Gastrocnemius medialis (tissue), 4 donors: Measurements from ENCODE around the gene CPED1. TPM values are rescaled to one million over a fixed set of nuclear protein-coding genes. Genes with fewer than 3 reads are reported as not detected.

Source experiments
- ATAC-seq, 2 donors: fragments of 150-250 bp; one replicate each; pipeline ENCODE4 v1.9.1; 2016
- DNase-seq, 2 donors: peaks; one replicate each; pipeline ENCODE4 v3.0.0-alpha.2; 2019
- H3K27ac ChIP-seq, 4 donors: fragments of 200-600 bp; sonication (generic); 1 replicate in 1 of 4; 2 replicates in 3 of 4; pipeline ENCODE4 v1.5.1; 2016 to 2018; ENCODE audit warnings: mild to moderate bottlenecking in 2 of 4, moderate library complexity in 1 of 4
- H3K27me3 ChIP-seq, 3 donors: fragments of 200-600 bp; sonication (generic) in 2 of 3; 1 replicate in 1 of 3; 2 replicates in 2 of 3; pipeline versions ENCODE4 v1.5.1 to v1.6.0; 2016 to 2019; ENCODE audit warnings: mild to moderate bottlenecking in 1 of 3, moderate library complexity in 1 of 3
- H3K36me3 ChIP-seq, 2 donors: fragments of 200-600 bp; sonication (generic) in 1 of 2; one replicate each; pipeline ENCODE4 v1.5.1; 2017 to 2018
- H3K4me1 ChIP-seq, 2 donors: fragments of 200-600 bp; sonication (generic) in 1 of 2; one replicate each; pipeline ENCODE4 v1.5.1; 2016 to 2017; ENCODE audit warnings: mild to moderate bottlenecking in 2 of 2
- H3K4me3 ChIP-seq, 4 donors: fragments of 200-600 bp; sonication (generic) in 3 of 4; 1 replicate in 1 of 4; 2 replicates in 3 of 4; pipeline ENCODE4 v1.5.1; 2016 to 2019; ENCODE audit warnings: mild to moderate bottlenecking in 2 of 4
- H3K9me3 ChIP-seq, 3 donors: fragments of 200-600 bp; sonication (generic) in 2 of 3; 1 replicate in 1 of 3; 2 replicates in 2 of 3; pipeline ENCODE4 v1.5.1; 2016 to 2019
- POLR2A ChIP-seq, 2 donors: fragments of 450-650 bp; IDR thresholded peaks; one replicate each; pipeline ENCODE4 v1.6.1; 2017; ENCODE audit warnings: antibody characterized with exemption in 2 of 2, mild to moderate bottlenecking in 2 of 2, moderate library complexity in 2 of 2
- in situ Hi-C, 4 donors: fragments of 200-750 bp; cut with MboI; loops; one replicate each; pipeline versions ENCODE4 v1.15.0 to v1.8.0; 2017; ENCODE audit warnings: low sequenced_read_pairs in 4 of 4
- intact Hi-C: fragments of 100-400 bp; cut with DNase I; formaldehyde crosslinking; loops from one replicate; pipeline ENCODE4 v1.15.1; 2023; ENCODE audit warnings: low total_unique reads
- total RNA-seq, 4 donors: library from RNA; depleted of rRNA; stranded (reverse); fragments of >200 nt; gene quantifications; one replicate each; pipeline versions ENCODE4 v1.1.0 to v1.2.3, GENCODE V29; 2016
- TF ChIP-seq, protein P1 (sequence below), 5 experiments: fragments of 450-650 bp in 3 of 5; fragments of 200-600 bp in 2 of 5; sonication (generic) in 2 of 5; IDR thresholded peaks in 4 of 5; conservative IDR thresholded peaks in 1 of 5; 1 replicate in 4 of 5; 2 replicates in 1 of 5; pipeline ENCODE4 v1.5.1; 2016 to 2019; ENCODE audit warnings: antibody characterized with exemption in 5 of 5, mild to moderate bottlenecking in 3 of 5, moderate library complexity in 3 of 5

The CPED1 gene
- total RNA-seq, 4 donors from 2014 or later, result 4.8 to 35.5 (median 34.1) TPM

- intact Hi-C loops, result loop anchor here (10.0 kb wide), 1 partner anchor 200 kb away; no protein-coding TSS in a partner anchor
- TF ChIP-seq, protein P1, sequence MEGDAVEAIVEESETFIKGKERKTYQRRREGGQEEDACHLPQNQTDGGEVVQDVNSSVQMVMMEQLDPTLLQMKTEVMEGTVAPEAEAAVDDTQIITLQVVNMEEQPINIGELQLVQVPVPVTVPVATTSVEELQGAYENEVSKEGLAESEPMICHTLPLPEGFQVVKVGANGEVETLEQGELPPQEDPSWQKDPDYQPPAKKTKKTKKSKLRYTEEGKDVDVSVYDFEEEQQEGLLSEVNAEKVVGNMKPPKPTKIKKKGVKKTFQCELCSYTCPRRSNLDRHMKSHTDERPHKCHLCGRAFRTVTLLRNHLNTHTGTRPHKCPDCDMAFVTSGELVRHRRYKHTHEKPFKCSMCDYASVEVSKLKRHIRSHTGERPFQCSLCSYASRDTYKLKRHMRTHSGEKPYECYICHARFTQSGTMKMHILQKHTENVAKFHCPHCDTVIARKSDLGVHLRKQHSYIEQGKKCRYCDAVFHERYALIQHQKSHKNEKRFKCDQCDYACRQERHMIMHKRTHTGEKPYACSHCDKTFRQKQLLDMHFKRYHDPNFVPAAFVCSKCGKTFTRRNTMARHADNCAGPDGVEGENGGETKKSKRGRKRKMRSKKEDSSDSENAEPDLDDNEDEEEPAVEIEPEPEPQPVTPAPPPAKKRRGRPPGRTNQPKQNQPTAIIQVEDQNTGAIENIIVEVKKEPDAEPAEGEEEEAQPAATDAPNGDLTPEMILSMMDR (IDR thresholded peaks at IDR 0.05 in 4 of 5, conservative IDR thresholded peaks at IDR 0.05 in 1 of 5), result no peak
- no peak for TF ChIP-seq POLR2A (IDR thresholded peaks at IDR 0.05)
- H3K36me3 ChIP-seq, result no peaks in the 10 kb centered on the region
- H3K4me3 ChIP-seq, result peak overlapping the region in 1 of 4 donors; percentile 65
- H3K4me1 ChIP-seq, result peaks cover 65 to 76% of the 10 kb centered on the region in 2 donors
- in situ Hi-C loops, result loop anchor here in 2 of 4 donors (5.0 to 10.0 kb wide), 2 partner anchors 80 to 88 kb away; no protein-coding TSS in a partner anchor
- DNase-seq, result no peak
- no peaks in the 10 kb centered on the region for H3K27me3 ChIP-seq
- H3K27ac ChIP-seq, result peak overlapping the region; percentile 91 to 98 (median 94)
- H3K9me3 ChIP-seq, result no peaks in the 10 kb centered on the region
- no peak for ATAC-seq
Observed at GRCh38 chr7:120994512-120995410, 6.2 kb downstream of the CPED1 start.

DNA sequence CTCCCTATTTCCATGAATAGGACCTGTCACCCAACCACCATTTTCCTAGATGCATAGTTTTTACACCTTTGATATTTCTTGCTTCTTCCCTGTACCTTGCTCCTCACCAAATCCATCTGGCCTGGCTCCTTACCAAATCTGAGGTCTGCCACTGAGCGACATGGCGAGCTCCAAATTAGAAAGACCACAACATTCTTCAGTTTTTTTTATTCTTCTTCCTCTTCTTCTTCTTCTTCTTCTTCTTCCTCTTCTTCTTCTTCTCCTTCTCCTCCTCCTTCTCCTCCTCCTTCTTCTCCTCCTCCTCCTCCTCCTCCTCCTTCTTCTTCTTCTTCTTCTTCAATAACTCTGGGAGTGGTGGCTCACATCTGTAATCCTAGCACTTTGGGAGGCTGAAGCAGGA lies 7.1 kb downstream of the CPED1 start:
- ATAC-seq (no peak), DNase-seq (no peak)
- intact Hi-C loops (loop anchor here (10.0 kb wide), 1 partner anchor 199 kb away; no protein-coding TSS in a partner anchor), in situ Hi-C loops (loop anchor here in 1 of 4 donors (10.0 kb wide), 1 partner anchor 79 kb away; no protein-coding TSS in a partner anchor)
- no peaks in the 10 kb centered on the region for H3K36me3 ChIP-seq
- H3K4me3 ChIP-seq, result no peak overlapping the region
- H3K27ac ChIP-seq, result peak overlapping the region; percentile 91 to 98 (median 94)
- no peak for TF ChIP-seq POLR2A (IDR thresholded peaks at IDR 0.05)
- TF ChIP-seq, protein P1 (IDR thresholded peaks at IDR 0.05 in 4 of 5, conservative IDR thresholded peaks at IDR 0.05 in 1 of 5), result no peak
- no peaks in the 10 kb centered on the region for H3K27me3 ChIP-seq
- H3K9me3 ChIP-seq, result no peaks in the 10 kb centered on the region
- peaks cover 74 to 85% of the 10 kb centered on the region in 2 donors for H3K4me1 ChIP-seq

DNA sequence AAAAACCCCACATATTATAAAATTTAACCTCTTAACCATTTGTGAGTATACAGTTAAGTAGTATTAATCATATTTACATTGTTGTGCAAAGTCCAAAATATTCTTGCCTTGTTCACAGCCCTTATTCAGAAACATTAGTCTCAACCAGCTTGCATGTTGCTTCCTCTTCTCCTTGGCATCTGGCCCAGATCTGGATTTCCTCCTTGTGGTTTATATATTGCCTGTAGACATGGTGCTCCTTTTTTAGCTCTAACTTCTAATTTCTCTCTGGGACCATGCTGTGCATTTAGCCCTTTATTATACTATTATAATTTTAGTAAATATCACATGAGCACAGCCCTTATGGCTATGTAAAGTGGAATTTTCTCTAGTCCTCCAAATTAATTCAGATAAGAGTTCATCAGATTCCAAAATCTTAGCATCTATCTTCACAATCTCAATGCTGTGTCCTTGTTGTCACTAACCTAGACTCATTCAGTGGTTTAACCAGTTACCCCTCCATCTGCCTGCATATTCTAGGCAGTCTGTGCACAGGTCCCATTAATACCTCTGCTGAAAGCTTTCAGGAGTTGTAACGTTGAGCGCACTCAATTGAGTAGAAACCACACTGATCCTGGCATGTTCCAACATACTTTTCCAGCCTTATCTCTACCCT lies 7.9 kb downstream of the CPED1 start:
- intact Hi-C loops (loop anchor here (10.0 kb wide), 1 partner anchor 198 kb away; no protein-coding TSS in a partner anchor), in situ Hi-C loops (loop anchor here in 1 of 4 donors (10.0 kb wide), 1 partner anchor 78 kb away; no protein-coding TSS in a partner anchor)
- H3K9me3 ChIP-seq, result no peaks in the 10 kb centered on the region
- DNase-seq (peak; percentile 71 to 72), ATAC-seq (no peak)
- H3K27ac ChIP-seq, result peak overlapping the region; percentile 91 to 98 (median 94)
- H3K4me1 ChIP-seq, result peaks cover 82 to 90% of the 10 kb centered on the region in 2 donors
- H3K4me3 ChIP-seq, result no peak overlapping the region
- no peak for TF ChIP-seq POLR2A (IDR thresholded peaks at IDR 0.05)
- TF ChIP-seq, protein P1 (IDR thresholded peaks at IDR 0.05 in 4 of 5, conservative IDR thresholded peaks at IDR 0.05 in 1 of 5), result no peak
- no peaks in the 10 kb centered on the region for H3K36me3 ChIP-seq
- H3K27me3 ChIP-seq, result no peaks in the 10 kb centered on the region

DNA sequence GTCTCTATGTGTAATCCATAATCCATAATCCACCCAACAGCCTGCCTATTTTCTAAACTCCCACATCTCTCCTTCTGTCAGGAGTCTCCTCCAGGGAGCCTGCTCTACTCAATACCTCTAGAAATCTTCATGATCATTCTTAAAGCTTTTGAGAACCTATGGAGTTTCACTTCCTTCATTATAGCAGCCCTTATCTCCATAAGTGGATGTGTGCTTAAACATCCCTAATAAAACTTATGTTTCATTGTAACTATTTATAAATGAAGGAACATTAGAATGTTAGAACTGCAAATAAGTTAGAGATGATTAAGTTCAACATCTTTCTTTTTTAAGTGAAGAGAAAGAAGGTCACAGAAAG lies 8.5 kb downstream of the CPED1 start:
- Histone ChIP-seq H3K27me3 (no peaks in the 10 kb centered on the region), H3K4me3 (no peak overlapping the region), H3K9me3 (no peaks in the 10 kb centered on the region), H3K4me1 (peaks cover 84 to 90% of the 10 kb centered on the region in 2 donors), H3K27ac (peak overlapping the region; percentile 91 to 98 (median 94)), H3K36me3 (no peaks in the 10 kb centered on the region)
- no peak for ATAC-seq
- TF ChIP-seq POLR2A (IDR thresholded peaks at IDR 0.05), result no peak
- TF ChIP-seq, protein P1 (IDR thresholded peaks at IDR 0.05 in 4 of 5, conservative IDR thresholded peaks at IDR 0.05 in 1 of 5), result no peak
- no peak for DNase-seq
- in situ Hi-C loops, result loop anchor here in 1 of 4 donors (10.0 kb wide), 1 partner anchor 78 kb away; no protein-coding TSS in a partner anchor
- intact Hi-C loops, result loop anchor here (10.0 kb wide), 1 partner anchor 198 kb away; no protein-coding TSS in a partner anchor
